Midbrain (tissue), 1 donor: ENCODE measurements around the gene NPB.
A peak's percentile ranks its signal among the peaks of the same experiment; 100 is the strongest.

ENCODE experiments used
- DNase-seq: peaks from one replicate; lab custom pipeline; 2025; lab: John Stamatoyannopoulos, UW

NPB gene

GRCh38 chr17:81898885-81899284 is 3.2 kb upstream of the NPB start:
- no peak for DNase-seq

- no peak for DNase-seq
Measured at GRCh38 chr17:81899514-81900166, 2.4 kb upstream of the NPB start.

DNA sequence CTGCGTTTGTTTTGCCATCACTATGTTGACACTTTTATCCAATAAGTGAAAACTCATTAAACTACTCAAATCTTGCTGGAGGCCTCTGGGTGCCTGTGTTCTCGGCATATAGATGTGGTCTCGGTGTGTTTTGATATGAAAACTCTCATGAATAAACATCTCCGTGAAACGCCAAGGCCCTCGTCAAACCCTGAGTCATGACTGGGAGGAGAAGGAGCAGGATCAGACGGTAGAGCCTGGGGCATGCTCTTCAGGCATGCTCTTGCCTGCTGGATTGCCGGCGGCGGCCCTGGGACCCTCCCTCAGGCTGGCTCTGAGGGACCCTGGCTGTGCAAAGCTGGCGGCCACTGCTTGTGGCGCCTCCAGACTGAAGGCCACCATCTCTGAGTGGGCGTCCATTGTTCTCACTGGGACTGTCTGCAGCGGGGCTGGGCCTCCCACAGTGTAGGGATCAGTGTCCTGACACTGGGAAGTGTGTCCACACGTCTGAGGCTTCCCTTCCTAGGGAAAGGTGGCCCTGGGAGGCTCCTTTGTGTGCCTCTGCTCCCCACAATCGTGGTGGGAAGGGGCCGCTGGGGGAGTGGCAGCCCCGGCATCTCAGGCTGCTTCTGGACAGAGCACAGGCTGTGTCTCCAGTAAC is 1.7 kb upstream of the NPB start:
- DNase-seq, result no peak

GRCh38 chr17:81901167-81902022 is 643 bp upstream of the NPB start:
- no peak for DNase-seq

DNA sequence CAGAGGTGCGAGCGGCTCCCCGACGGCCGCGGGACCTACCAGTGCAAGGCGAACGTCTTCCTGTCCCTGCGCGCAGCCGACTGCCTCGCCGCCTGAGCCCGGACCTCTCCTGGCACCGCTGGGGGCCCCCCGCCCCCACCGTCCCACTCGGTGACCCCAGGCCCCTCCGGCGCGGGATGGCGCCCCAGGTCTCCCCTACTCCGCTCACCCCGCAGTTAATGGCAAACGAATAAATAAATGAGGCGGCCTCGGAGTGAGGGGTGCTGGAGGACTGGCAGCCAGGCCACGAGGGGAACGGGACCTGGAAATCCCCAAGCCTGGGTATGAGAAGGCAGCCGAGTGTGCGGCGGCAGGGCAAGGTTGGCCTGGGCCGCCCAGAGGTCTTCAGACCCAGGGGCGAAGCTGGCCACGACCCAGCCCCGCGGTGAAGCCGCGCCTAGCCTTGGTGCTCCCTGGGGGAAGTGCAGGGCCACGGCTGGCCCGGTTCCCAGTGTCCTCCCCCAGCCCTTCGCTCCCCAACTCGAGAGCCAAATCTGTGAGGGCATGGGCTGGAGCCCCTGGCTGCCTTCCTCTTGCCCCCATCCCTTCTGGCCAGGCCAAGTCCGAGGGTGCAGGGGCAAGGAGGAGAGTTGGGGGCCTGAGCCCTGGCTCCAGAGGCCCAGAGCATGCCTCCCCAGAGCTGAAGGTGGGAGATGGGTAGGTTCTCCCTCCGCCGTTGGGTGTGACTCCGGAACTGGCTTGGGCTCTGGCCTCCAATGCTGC is 796 bp downstream of the NPB start:
- no peak for DNase-seq

GRCh38 chr17:81903415-81903831 is 1.4 kb downstream of the NPB start:
- DNase-seq, result no peak

DNA sequence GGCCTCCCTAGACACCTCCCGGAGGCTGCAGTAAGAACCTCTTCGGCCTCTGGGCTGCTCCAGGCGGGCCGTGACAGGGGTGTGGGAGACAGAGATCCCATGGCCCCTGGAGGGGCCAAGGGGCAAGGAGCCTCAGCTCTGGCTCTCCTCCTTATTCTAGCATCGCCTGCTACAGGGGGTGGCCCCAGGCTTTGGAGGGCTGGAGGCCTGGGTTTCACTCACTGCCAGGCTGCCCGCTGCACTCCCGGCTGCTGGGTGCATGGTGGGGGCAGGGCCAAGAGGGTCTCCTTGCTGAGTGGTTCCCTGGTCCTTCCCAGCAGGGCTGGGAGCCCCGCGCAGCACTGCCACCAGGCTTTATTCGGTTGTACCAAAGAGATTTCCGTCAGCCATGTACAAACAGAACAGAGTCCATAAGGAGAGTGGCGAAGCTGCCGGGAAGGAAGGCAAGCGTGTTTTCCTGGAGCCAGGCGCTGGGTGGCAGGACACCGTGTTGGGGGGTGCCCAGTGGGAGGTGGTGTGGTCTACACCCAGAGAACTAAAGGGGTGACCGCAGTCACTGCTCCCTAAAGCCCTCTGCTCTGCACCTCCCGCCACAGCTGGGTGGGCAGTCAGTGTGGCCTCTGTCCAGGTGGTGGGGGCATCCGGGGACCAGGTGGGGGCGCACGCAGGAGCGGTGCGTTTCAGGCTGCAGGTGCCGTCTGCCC is 2.0 kb downstream of the NPB start:
- DNase-seq, result no peak

GRCh38 chr17:81904600-81905423 is 2.8 kb downstream of the NPB start:
- no peak for DNase-seq

DNA sequence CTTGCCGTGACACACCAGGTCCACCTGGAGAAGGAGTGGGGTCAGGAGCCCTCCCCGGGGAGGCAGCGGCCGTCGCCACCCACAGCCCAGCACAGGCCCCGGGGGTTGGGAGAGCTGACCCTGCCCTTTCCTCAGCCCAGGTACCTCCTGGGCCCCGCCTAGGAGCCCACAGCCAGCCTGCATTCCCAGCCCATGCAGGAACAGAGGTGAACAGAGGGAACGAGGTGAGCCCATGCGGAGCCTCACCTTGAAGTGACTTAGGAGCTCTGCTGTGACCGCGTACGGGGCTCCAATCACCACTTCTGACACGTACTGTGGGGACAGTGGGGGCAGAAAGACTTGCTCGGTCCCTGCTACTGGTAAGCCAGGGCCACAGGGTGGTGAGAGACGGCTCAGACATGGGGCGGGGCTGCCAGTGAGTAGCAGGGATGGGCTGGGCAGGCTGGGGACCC is 3.4 kb downstream of the NPB start:
- no peak for DNase-seq

DNA sequence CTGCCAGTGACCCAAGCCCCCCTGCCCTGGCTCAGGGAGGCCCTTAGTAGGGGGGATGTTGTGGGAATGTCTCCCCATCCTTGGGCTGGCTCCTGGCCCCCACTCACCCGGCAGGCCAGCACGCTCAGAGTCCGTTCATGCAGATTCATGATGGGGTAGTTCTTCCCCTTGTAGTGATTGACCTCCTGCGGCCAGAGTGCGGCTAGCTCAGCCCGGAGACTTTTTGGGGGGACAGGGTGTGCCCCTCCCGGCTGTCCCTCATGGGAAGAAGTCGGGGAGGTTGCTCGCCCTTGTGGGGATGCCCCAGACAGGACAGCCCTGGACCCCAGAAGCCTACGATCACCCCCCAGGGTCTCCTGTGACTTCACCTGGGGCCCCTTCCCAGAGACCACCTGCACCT is 4.0 kb downstream of the NPB start:
- DNase-seq, result no peak

GRCh38 chr17:81906476-81907218 is 4.6 kb downstream of the NPB start:
- no peak for DNase-seq

DNA sequence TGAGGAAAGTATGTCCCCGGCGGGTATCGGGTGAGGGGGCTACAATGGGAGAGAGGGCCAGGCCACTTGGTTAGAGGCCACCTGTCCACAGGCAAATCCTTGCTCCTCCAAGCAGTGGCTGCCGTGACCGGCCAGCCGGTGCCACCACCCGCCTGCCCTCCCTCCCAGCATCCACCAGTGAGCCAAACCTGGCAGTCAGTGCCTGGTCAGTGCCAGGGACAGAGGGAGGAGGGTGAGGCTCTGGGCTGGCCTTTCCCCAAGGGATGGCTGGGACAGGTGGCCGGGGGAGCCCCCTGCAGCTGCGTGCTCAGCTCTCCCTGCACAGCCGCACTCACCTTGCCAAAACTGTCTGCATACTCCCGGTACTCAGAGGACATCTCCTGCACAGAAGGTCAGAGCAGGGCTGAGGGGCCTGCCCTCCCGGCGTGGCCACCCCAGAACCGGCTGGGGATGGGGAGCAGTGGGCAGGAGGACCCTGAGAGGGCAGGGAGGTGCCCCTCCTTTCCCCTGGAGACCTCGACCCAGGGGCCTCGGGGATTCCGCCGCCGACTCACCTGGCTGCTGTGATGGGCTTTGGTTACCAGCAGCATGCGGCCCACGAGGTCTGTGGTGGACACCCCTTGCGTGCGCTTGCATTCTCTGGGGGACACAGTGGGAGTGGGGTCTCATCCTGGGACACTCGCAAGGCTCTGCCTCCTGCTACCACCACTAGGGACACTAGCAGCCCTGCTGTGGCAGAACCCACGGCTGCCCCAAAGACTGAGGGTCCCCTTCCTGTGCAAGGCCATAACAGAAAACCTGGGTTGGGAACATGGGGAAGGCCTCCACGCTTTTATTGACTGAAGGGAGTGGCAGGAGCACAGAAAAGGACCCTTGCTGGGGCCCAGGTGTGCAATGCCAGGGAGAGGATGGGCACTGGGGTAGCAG is 5.4 kb downstream of the NPB start:
- no peak for DNase-seq

DNA sequence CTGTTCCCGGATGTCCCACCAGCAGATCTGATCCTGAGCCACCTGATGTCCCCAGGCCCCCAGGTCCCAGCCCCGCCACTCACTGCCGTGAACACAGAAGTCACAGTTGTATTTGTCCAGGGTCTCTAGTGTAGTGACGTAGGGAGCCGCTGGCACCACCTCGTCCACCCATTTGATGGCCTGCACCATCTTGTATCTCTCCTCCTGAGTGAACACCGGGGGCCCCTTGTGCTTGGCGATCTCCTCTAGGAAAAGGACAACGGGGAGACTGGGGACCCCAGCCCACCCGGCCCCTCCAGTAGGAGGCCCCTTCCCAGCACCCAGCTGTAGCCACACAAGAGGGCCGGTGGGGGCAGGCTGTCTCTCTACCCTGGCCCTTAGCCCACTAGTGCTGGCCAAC is 6.8 kb downstream of the NPB start:
- DNase-seq, result no peak

- no peak for DNase-seq
Measured at GRCh38 chr17:81909231-81909630, 7.2 kb downstream of the NPB start.

DNA sequence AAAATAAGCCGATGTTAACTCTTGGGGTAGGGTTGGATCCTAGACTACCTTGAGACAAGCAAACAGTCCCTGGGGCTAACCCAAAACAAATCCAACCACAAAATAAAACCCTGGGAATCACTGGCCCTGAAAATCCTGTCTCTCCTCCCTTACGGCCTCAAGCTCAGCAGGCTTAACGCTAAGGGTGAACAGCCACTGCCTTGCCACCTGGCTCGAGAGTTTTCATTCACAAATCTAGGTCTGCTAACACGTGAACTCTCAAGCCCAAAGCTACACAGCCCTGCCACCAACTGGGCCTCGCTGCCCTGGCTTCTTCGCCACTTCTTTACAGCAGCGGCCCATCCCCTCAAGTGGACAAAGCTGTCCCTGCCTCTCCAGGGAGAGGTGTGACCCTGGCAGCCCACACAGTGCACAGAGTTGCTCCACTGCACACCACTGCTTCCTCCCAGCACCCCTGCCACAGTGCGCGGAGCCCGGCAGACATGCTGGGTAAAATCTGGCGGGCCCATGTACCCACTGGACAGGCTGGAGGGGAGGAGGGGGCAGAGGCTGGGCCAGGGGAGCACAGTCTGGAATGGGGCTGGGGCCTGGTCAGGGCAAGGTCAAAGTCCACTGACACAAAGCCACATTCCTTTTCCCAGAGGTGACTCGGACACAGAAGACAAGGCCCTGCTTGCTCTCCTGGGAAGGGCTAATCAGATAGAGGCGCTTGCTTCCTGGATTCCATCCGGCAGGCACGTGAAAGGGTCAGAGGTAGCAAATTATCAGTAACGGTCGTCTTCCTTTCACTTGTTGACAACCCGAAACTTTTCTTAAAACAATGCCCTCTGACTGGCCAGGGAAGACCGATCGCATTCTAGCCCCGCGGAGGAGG is 8.2 kb downstream of the NPB start:
- no peak for DNase-seq

DNA sequence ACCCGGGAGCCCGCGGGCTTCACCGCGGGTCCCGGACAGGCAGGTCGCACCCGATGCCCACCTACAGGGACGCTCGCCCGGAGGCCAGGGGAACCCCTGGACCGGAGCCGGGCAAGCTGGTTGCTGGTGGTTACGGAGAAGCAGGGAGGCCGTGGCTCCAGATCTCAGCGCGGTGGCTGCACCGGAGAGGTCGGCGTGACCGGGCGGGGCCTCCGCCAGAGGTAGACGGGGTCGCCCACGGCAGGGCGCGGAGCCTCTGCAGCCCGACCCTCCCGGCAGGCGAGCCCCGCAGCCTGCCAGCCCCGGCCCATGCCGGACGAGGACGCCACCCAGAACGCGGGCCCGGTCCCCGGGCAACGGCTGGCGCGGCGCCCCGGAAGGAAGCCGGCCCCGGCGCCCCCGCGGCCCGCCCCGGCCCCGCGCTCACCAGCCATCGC is 8.8 kb downstream of the NPB start:
- no peak for DNase-seq

- DNase-seq, result peak; percentile 94
Measured at GRCh38 chr17:81911277-81911961, 9.4 kb downstream of the NPB start, which contains the start of gene PCYT2. PCYT2 (minus strand) TSS chr17:81911399; CDS start chr17:81911355, 44 bp downstream.
